Mesendoderm (in vitro differentiated cells): Measurements from ENCODE around the gene PSMC4.

Experiments used
- DNase-seq: peaks from one replicate; pipeline ENCODE4 v3.0.0; 2013
- H2AK5ac ChIP-seq: 2 replicates; pipeline ENCODE4 v1.6.1; 2013; ENCODE audit warnings: low read length, inconsistent platforms
- H2BK120ac ChIP-seq: 2 replicates; pipeline ENCODE4 v1.6.1; 2013; ENCODE audit warnings: low read depth, mild to moderate bottlenecking, low read length, moderate library complexity, mixed read lengths
- H2BK15ac ChIP-seq: replicated peaks from 2 replicates; pipeline ENCODE4 v1.6.1; 2013; ENCODE audit warnings: low read depth, mild to moderate bottlenecking, moderate library complexity
- H2BK5ac ChIP-seq: 2 replicates; pipeline ENCODE4 v1.6.1; 2013; ENCODE audit warnings: low read length, inconsistent platforms
- H3K18ac ChIP-seq: 2 replicates; pipeline ENCODE4 v1.6.1; 2013; ENCODE audit warnings: mild to moderate bottlenecking, low read length, mixed read lengths
- H3K23ac ChIP-seq: one replicate; pipeline ENCODE4 v1.6.1; 2013; ENCODE audit warnings: low read length
- H3K27ac ChIP-seq: 2 replicates; pipeline ENCODE4 v1.5.1; 2013; ENCODE audit warnings: low read depth, mild to moderate bottlenecking, inconsistent platforms, low read length, moderate library complexity
- H3K27me3 ChIP-seq: 2 replicates; pipeline ENCODE4 v1.6.1; 2013; ENCODE audit warnings: low read length, control low read depth, mild to moderate bottlenecking, inconsistent platforms; ENCODE audit not compliant: insufficient read depth, poor library complexity
- H3K36me3 ChIP-seq: 2 replicates; pipeline ENCODE4 v1.6.1; 2013; ENCODE audit warnings: low read length, inconsistent platforms; ENCODE audit not compliant: control insufficient read depth, insufficient read depth
- H3K4ac ChIP-seq: one replicate; pipeline ENCODE4 v1.6.1; 2013; ENCODE audit warnings: low read depth, mild to moderate bottlenecking, low read length, moderate library complexity
- H3K4me1 ChIP-seq: 2 replicates; pipeline ENCODE4 v1.6.1; 2013; ENCODE audit warnings: low read depth, low read length, inconsistent platforms; ENCODE audit not compliant: control insufficient read depth
- H3K4me2 ChIP-seq: 2 replicates; pipeline ENCODE4 v1.6.1; 2013; ENCODE audit warnings: low read length
- H3K4me3 ChIP-seq: 2 replicates; pipeline ENCODE4 v1.5.1; 2013; ENCODE audit warnings: mild to moderate bottlenecking, low read length
- H3K56ac ChIP-seq: one replicate; pipeline ENCODE4 v1.6.1; 2013; ENCODE audit warnings: low read length
- H3K79me1 ChIP-seq: 2 replicates; pipeline ENCODE4 v1.6.1; 2013; ENCODE audit warnings: low read length, inconsistent platforms
- H3K79me2 ChIP-seq: 2 replicates; pipeline ENCODE4 v1.6.1; 2013; ENCODE audit warnings: mild to moderate bottlenecking, low read length; ENCODE audit not compliant: control insufficient read depth, insufficient read depth
- H3K9ac ChIP-seq: 2 replicates; pipeline ENCODE4 v1.6.1; 2013; ENCODE audit warnings: low read length, inconsistent platforms
- H4K5ac ChIP-seq: one replicate; pipeline ENCODE4 v1.6.1; 2013; ENCODE audit warnings: low read length
- H4K8ac ChIP-seq: one replicate; pipeline ENCODE4 v1.6.1; 2013; ENCODE audit warnings: low read depth, mild to moderate bottlenecking, control low read depth, low read length, moderate library complexity
- WGBS: extraction: QIAGEN DNeasy Blood & Tissue Kit; methylation state at CpG from one replicate; pipeline ENCODE4 v1.1.7; 2013; ENCODE audit warnings: low lambda C conversion rate, missing lambda C conversion rate; ENCODE audit not compliant: insufficient coverage; ENCODE audit errors: extremely low coverage; 5-methylcytosine and 5-hydroxymethylcytosine counted together

Gene PSMC4

DNA sequence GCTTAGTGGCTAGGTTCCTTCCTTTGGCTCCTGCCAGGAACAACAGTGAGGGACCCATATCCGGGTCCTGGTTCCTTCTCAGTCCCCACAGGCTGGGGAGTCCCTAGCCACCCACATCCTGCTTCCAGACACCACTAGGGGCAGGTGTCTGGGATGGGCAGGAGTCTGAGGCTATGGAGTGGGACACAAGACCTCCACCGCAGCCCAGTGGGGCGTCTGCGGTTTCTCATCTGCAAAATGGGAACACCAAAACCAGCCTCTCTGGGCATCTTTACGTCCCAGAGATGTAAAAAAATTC, 35.7 kb upstream of the PSMC4 start:
- no peak overlapping the region for H2BK5ac ChIP-seq
- no peak overlapping the region for H2BK15ac ChIP-seq
- no peaks in the 10 kb centered on the region for H3K36me3 ChIP-seq
- no peak overlapping the region for H3K4me2 ChIP-seq
- no peak overlapping the region for H3K18ac ChIP-seq
- H3K4ac ChIP-seq = no peak overlapping the region
- H3K27ac ChIP-seq = no peak overlapping the region
- no peak overlapping the region for H3K4me3 ChIP-seq
- H3K23ac ChIP-seq = no peak overlapping the region
- no peak overlapping the region for H4K8ac ChIP-seq
- DNase-seq = no peak
- no peak overlapping the region for H4K5ac ChIP-seq
- no peaks in the 10 kb centered on the region for H3K79me1 ChIP-seq
- H3K56ac ChIP-seq = no peak overlapping the region
- no CpG with 5 or more reads among the region's 5 CpGs for WGBS
- H2AK5ac ChIP-seq = no peak overlapping the region
- H3K79me2 ChIP-seq = no peaks in the 10 kb centered on the region
- no peak overlapping the region for H2BK120ac ChIP-seq
- no peak overlapping the region for H3K9ac ChIP-seq
- no peaks in the 10 kb centered on the region for H3K4me1 ChIP-seq
- H3K27me3 ChIP-seq = no peaks in the 10 kb centered on the region

DNA sequence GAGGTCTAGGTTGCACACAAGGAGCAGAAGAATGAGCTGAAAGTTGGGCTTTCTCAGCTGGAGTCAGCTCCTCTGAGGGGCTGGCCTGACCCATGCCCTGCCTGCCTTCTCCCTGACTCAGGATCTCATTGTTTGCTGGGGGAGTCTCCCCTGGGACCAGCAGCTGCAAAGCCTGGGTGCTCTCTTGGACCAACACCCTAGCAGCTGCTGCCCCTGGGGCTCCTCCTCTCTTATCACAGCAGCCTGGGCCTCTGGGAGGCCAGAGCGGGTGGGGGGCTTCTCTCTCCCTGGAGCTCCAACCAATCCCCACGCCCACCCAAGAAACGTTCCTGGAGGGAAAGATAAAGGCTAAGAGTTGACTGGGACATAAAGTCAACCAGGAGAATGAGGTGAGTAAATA, 34.9 kb upstream of the PSMC4 start:
- no peak overlapping the region for H2BK15ac ChIP-seq

DNA sequence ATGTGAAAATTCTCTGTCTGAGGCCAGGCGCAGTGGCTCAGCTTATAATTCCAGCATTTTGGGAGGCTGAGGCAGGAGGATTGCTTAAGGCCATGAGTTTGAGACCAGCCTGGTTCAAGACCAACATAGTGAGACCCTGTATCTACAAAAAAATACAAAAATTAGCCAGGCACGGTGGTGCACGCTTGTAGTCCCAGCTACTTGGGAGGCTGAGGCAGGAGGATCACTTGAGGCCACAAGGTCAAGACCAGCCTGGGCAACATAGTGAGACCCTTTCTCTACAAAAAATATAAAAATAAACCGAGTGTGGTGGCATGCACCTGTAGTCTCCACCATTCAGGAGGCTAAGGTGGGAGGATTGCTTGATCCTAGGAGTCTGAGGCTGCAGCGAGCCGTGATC, 34.3 kb upstream of the PSMC4 start:
- no peak overlapping the region for H3K27ac ChIP-seq
- no peaks in the 10 kb centered on the region for H3K79me1 ChIP-seq
- H3K27me3 ChIP-seq = no peaks in the 10 kb centered on the region
- H3K18ac ChIP-seq = no peak overlapping the region
- H4K8ac ChIP-seq = no peak overlapping the region
- no peaks in the 10 kb centered on the region for H3K4me1 ChIP-seq
- no peak overlapping the region for H2BK5ac ChIP-seq
- H2BK120ac ChIP-seq = no peak overlapping the region
- H3K36me3 ChIP-seq = no peaks in the 10 kb centered on the region
- H3K56ac ChIP-seq = no peak overlapping the region
- H3K4ac ChIP-seq = no peak overlapping the region
- H3K23ac ChIP-seq = no peak overlapping the region
- no peaks in the 10 kb centered on the region for H3K79me2 ChIP-seq
- H2BK15ac ChIP-seq = no peak overlapping the region
- no peak overlapping the region for H3K4me3 ChIP-seq
- no peak for DNase-seq
- WGBS = no CpG with 5 or more reads among the region's 6 CpGs
- H4K5ac ChIP-seq = no peak overlapping the region
- H2AK5ac ChIP-seq = no peak overlapping the region
- no peak overlapping the region for H3K9ac ChIP-seq
- H3K4me2 ChIP-seq = no peak overlapping the region

More for the DNA sequence above, 34.9 kb upstream of the PSMC4 start:
- no CpG with 5 or more reads among the region's 3 CpGs for WGBS
- H3K36me3 ChIP-seq = no peaks in the 10 kb centered on the region
- no peaks in the 10 kb centered on the region for H3K4me1 ChIP-seq
- no peak overlapping the region for H4K5ac ChIP-seq
- no peak overlapping the region for H2BK120ac ChIP-seq
- no peak for DNase-seq
- H2AK5ac ChIP-seq = no peak overlapping the region
- H3K9ac ChIP-seq = no peak overlapping the region
- no peak overlapping the region for H2BK5ac ChIP-seq
- no peak overlapping the region for H3K4ac ChIP-seq
- H3K79me1 ChIP-seq = no peaks in the 10 kb centered on the region
- no peak overlapping the region for H3K4me3 ChIP-seq
- no peak overlapping the region for H3K4me2 ChIP-seq
- no peak overlapping the region for H4K8ac ChIP-seq
- no peaks in the 10 kb centered on the region for H3K79me2 ChIP-seq
- H3K18ac ChIP-seq = no peak overlapping the region
- no peak overlapping the region for H3K27ac ChIP-seq
- no peak overlapping the region for H3K56ac ChIP-seq
- H3K23ac ChIP-seq = no peak overlapping the region
- H3K27me3 ChIP-seq = no peaks in the 10 kb centered on the region

DNA sequence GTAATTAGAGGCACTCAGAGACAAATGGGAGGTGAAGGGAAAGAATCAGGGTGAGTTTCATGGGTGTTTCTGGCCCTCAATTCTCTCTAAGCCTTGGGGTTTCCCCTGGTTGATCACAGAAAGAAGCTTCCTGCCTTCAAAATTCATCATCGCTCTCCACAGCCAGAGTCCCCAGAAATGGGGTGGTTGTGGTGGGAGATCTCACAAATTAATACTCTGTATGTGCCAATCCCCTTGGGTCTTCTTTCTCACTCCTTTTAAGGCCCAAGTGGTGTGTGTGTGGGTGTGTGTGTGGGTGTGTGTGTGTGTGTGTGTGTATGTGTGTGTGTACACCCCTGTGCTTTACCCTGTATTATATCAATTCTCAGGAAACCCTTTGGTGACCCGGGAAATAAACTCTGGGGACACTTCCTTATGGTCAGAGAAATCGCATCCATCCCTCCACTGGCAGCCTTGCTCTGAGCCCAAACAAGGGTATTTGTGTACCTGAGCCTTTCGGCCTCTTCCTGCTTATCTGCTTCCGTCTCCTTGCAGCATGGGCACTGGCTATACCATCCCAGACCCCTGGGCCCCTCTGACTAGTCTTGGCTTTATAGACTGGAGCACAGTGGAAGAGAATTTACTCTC, 33.8 kb upstream of the PSMC4 start:
- no peak overlapping the region for H3K4ac ChIP-seq
- no peak overlapping the region for H2AK5ac ChIP-seq
- H3K36me3 ChIP-seq = no peaks in the 10 kb centered on the region
- H3K27ac ChIP-seq = no peak overlapping the region
- no peak overlapping the region for H2BK15ac ChIP-seq
- no peaks in the 10 kb centered on the region for H3K4me1 ChIP-seq
- no peak overlapping the region for H2BK5ac ChIP-seq
- no peaks in the 10 kb centered on the region for H3K79me1 ChIP-seq
- no peaks in the 10 kb centered on the region for H3K27me3 ChIP-seq
- H3K4me2 ChIP-seq = no peak overlapping the region
- DNase-seq = no peak
- H3K23ac ChIP-seq = no peak overlapping the region
- H3K9ac ChIP-seq = no peak overlapping the region
- WGBS = no CpG with 5 or more reads among the region's 5 CpGs
- no peak overlapping the region for H3K18ac ChIP-seq
- H3K4me3 ChIP-seq = no peak overlapping the region
- no peak overlapping the region for H4K5ac ChIP-seq
- H2BK120ac ChIP-seq = no peak overlapping the region
- no peak overlapping the region for H3K56ac ChIP-seq
- H4K8ac ChIP-seq = no peak overlapping the region
- H3K79me2 ChIP-seq = no peaks in the 10 kb centered on the region

DNA sequence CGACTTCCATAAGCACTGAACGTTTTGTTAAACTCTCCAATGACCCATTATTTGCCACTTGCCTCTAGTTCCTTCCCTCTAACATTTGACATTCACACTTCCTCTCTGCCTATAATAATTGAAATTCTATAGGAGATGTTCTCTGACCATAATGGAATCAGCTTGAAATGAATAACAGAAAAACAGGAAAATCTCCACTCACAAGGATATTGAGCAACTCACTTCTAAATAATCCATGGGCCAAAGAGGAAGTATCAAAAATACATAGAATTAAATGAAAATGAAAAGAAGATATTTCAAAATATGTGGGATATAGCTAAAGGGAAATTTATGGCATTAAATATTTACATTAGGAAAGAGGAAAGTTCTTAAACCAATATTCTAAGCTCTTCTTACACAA, 33.2 kb upstream of the PSMC4 start:
- no peak for DNase-seq
- Histone ChIP-seq H3K79me1 (no peaks in the 10 kb centered on the region), H4K5ac (no peak overlapping the region), H2AK5ac (no peak overlapping the region), H3K36me3 (no peaks in the 10 kb centered on the region), H3K79me2 (no peaks in the 10 kb centered on the region), H4K8ac (no peak overlapping the region), H3K56ac (no peak overlapping the region), H3K27ac (no peak overlapping the region), H3K27me3 (no peaks in the 10 kb centered on the region), H2BK15ac (no peak overlapping the region), H3K4me1 (no peaks in the 10 kb centered on the region), H3K4me3 (no peak overlapping the region), H2BK5ac (no peak overlapping the region), H3K4ac (no peak overlapping the region), H3K9ac (no peak overlapping the region), H2BK120ac (no peak overlapping the region), H3K18ac (no peak overlapping the region), H3K4me2 (no peak overlapping the region), H3K23ac (no peak overlapping the region)
- no CpG with 5 or more reads among the region's 2 CpGs for WGBS

DNA sequence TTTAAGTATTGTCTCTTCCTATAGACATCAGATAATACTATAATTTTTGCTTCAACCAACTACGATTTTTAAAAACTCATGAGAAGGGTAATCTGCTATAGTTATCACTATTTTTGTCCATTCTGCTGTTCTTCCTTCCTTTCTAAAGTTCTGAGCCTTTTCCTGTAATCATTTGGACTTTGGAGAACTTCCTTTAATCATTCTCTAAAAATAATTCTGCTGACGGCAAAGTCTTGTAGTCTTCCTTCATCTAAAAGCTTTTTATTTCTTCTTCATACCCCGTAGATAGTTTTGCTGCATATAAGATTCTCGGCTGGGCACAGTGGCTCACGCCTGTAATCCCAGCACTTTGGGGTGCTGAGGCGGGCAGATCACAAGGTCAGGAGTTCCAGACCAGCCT, 31.4 kb upstream of the PSMC4 start:
- H3K79me2 ChIP-seq = no peaks in the 10 kb centered on the region
- WGBS = no CpG with 5 or more reads among the region's 6 CpGs

More for the DNA sequence above, 31.4 kb upstream of the PSMC4 start:
- H3K79me1 ChIP-seq = no peaks in the 10 kb centered on the region
- H3K4me2 ChIP-seq = no peak overlapping the region
- H3K27me3 ChIP-seq = no peaks in the 10 kb centered on the region
- H3K36me3 ChIP-seq = no peaks in the 10 kb centered on the region
- no peak overlapping the region for H2BK15ac ChIP-seq
- no peak overlapping the region for H3K18ac ChIP-seq
- no peak overlapping the region for H4K8ac ChIP-seq
- H3K56ac ChIP-seq = no peak overlapping the region
- no peak overlapping the region for H2BK5ac ChIP-seq
- DNase-seq = no peak
- no peak overlapping the region for H4K5ac ChIP-seq
- H3K4ac ChIP-seq = no peak overlapping the region
- H3K23ac ChIP-seq = no peak overlapping the region
- no peak overlapping the region for H3K9ac ChIP-seq
- H3K4me3 ChIP-seq = no peak overlapping the region
- H3K27ac ChIP-seq = no peak overlapping the region
- H2AK5ac ChIP-seq = no peak overlapping the region
- H2BK120ac ChIP-seq = no peak overlapping the region
- no peaks in the 10 kb centered on the region for H3K4me1 ChIP-seq
